ENCODE measurements around the gene SPOP.

DNA sequence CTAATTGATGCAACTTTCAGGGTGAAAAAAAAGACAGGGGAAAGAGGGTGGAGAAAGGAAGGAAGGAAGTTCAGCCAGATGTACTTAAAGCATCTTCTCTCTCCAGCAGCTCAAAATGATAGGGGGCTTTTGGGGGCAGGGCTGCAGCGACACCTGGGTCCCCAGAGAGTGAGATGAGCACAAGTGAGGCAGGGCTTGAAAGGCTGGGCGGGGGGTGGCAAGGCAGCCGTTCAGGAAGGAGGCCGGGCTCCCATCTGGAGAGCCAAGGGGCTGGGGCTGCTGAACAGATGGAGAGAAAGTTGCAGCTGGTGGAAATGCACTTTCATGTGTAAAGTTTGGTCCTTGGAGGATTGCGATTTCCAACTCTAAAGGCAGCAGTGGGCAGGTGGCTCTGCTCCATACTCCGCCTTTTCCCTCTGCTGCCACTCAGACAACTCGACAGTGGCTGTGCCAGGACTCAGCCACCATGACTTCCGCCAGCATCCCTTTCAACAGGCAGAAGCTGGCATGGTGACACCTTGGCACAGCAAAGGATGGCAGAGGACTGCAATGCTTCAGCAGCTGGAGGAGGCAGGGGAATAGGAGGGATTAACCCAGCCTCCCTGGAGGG lies 22.2 kb upstream of the SPOP start:
- TF ChIP-seq EZH2 (IDR thresholded peaks at IDR 0.05; ENCODE audit: insufficient read depth, low read length), result no peak
- TF ChIP-seq, protein P1, sequence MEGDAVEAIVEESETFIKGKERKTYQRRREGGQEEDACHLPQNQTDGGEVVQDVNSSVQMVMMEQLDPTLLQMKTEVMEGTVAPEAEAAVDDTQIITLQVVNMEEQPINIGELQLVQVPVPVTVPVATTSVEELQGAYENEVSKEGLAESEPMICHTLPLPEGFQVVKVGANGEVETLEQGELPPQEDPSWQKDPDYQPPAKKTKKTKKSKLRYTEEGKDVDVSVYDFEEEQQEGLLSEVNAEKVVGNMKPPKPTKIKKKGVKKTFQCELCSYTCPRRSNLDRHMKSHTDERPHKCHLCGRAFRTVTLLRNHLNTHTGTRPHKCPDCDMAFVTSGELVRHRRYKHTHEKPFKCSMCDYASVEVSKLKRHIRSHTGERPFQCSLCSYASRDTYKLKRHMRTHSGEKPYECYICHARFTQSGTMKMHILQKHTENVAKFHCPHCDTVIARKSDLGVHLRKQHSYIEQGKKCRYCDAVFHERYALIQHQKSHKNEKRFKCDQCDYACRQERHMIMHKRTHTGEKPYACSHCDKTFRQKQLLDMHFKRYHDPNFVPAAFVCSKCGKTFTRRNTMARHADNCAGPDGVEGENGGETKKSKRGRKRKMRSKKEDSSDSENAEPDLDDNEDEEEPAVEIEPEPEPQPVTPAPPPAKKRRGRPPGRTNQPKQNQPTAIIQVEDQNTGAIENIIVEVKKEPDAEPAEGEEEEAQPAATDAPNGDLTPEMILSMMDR (IDR thresholded peaks at IDR 0.05; ENCODE audit: insufficient read depth, low read depth, low read length), result no peak
